Effector memory CD4-positive, alpha-beta T cell (primary cell): ENCODE data around the gene TRAPPC10.
A peak's percentile ranks its signal among the peaks of the same experiment; 100 is the strongest.

Experiments used
- DNase-seq, 3 donors: peaks; one replicate each; pipeline ENCODE4 v3.0.0-alpha.2; 2020
- H3K27ac ChIP-seq: 2 replicates; pipeline ENCODE4 v1.7.0; 2013; ENCODE audit warnings: mild to moderate bottlenecking, low read length, moderate library complexity; ENCODE audit not compliant: insufficient read depth, poor library complexity, severe bottlenecking
- H3K27me3 ChIP-seq: replicated peaks from 2 replicates; pipeline ENCODE4 v1.7.0; 2013; ENCODE audit warnings: mild to moderate bottlenecking, low read length; ENCODE audit not compliant: insufficient read depth, control insufficient read depth, poor library complexity, severe bottlenecking
- H3K36me3 ChIP-seq: 2 replicates; pipeline ENCODE4 v1.7.0; 2013; ENCODE audit warnings: mild to moderate bottlenecking, low read length, moderate library complexity; ENCODE audit not compliant: control insufficient read depth, insufficient read depth
- H3K4me1 ChIP-seq: 2 replicates; pipeline ENCODE4 v1.7.0; 2013; ENCODE audit warnings: low read length, mild to moderate bottlenecking; ENCODE audit not compliant: control insufficient read depth, insufficient read depth, poor library complexity, severe bottlenecking
- H3K4me3 ChIP-seq: 2 replicates; pipeline ENCODE4 v1.7.0; 2013; ENCODE audit warnings: low read length, low read depth, mild to moderate bottlenecking; ENCODE audit not compliant: insufficient read depth, poor library complexity, severe bottlenecking
- H3K9me3 ChIP-seq: 2 replicates; pipeline ENCODE4 v1.7.0; 2013; ENCODE audit warnings: mild to moderate bottlenecking, low read length, moderate library complexity; ENCODE audit not compliant: control insufficient read depth
- total RNA-seq, 3 donors: gene quantifications; one replicate each; lab custom pipeline; 2026; lab: John Stamatoyannopoulos, UW

The TRAPPC10 gene, protein sequence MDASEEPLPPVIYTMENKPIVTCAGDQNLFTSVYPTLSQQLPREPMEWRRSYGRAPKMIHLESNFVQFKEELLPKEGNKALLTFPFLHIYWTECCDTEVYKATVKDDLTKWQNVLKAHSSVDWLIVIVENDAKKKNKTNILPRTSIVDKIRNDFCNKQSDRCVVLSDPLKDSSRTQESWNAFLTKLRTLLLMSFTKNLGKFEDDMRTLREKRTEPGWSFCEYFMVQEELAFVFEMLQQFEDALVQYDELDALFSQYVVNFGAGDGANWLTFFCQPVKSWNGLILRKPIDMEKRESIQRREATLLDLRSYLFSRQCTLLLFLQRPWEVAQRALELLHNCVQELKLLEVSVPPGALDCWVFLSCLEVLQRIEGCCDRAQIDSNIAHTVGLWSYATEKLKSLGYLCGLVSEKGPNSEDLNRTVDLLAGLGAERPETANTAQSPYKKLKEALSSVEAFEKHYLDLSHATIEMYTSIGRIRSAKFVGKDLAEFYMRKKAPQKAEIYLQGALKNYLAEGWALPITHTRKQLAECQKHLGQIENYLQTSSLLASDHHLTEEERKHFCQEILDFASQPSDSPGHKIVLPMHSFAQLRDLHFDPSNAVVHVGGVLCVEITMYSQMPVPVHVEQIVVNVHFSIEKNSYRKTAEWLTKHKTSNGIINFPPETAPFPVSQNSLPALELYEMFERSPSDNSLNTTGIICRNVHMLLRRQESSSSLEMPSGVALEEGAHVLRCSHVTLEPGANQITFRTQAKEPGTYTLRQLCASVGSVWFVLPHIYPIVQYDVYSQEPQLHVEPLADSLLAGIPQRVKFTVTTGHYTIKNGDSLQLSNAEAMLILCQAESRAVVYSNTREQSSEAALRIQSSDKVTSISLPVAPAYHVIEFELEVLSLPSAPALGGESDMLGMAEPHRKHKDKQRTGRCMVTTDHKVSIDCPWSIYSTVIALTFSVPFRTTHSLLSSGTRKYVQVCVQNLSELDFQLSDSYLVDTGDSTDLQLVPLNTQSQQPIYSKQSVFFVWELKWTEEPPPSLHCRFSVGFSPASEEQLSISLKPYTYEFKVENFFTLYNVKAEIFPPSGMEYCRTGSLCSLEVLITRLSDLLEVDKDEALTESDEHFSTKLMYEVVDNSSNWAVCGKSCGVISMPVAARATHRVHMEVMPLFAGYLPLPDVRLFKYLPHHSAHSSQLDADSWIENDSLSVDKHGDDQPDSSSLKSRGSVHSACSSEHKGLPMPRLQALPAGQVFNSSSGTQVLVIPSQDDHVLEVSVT
- 149 to 174 (median 152) reads per million in 3 donors for total RNA-seq

DNA sequence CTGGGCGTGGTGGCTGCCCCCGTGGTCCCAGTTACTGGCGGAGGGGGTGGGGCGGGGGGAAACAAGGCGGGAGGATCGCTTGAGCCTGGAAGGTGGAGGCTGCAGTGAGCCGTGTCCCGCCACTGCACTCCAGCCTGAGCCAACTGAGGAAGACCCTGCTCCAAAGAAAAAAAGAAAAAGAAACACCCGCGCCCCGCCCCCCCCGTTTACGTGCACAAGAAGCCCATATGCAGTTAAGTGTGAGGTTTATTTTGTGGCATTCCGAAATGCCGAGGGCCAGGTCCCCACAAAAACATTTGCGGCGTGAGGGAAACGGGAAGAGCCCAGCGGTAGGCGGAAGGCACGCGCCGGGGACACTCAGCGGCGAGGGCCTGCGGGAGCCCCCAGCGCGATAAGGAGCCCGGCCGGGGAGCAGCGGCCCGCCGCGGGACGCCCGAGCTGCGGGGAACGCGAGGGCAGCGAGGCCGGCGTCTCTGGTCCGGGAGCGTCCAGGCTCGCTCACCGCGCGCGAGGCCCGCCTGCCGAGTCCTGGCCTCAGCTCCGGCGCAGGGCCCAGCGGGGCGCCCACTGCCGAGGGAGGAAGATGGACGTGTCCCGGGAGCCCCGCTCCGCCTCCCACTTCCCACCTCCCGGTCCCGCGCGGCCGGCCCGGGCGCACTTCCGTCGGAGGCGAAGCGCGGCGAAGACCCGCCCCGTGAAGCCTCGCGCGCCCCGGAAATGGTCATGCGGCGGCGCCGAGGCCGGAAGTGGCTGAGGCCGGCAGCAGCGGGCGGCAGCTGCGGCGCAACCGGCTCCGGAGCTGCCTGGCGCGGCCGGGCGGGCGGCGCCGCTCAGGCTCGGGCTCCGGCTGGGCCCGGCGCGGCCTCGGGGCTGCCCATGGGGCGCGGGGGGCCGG, at the start of gene TRAPPC10:
Gene TRAPPC10 (plus strand): TSS at position 731 of the 895 bp plus-strand sequence. CDS start 185 bp downstream, outside the sequence.
- H3K27ac ChIP-seq: peak within 1 kb of the TSS; percentile 84
- peak; percentile 61 to 72 (median 61) for DNase-seq
- peaks cover 37% of the 10 kb centered on the region for H3K4me1 ChIP-seq
- peak within 1 kb of the TSS; percentile 70 for H3K4me3 ChIP-seq
- H3K9me3 ChIP-seq: no peaks in the 10 kb centered on the region
- H3K36me3 ChIP-seq: no peaks in the 10 kb centered on the region
- H3K27me3 ChIP-seq: no peaks in the 10 kb centered on the region

DNA sequence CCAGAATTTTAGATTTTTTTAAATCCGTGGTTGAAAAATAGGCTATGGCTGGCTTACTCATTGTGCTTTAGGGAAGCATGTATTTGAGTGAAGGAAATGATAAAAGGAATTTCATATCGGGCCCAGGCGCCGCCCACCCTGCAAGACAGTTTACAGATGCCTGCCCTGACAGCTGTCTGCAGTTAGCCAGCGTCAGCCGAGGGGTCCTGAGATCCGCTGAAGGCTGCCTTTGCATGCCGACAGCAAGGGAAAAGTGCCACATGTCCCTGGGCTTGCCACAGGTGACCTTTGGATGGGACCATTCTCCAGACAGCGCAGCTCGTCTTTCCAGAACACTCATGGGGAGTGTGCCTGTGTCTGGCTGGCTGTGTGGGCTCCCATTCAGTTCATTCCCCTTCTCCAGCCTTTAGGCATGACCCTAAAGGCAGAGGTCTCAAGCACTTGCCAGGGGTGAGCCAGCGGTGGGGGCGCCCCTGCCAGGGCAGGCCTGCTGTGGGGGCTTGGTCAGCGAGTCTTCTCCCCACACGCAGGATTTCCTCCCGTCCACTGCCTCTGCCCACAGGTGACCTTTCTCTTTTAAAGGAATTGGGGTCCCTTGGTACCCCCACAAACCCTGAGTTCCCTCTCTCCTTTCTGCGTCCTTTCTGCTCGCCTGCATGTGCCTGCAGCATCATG, 46.1 kb upstream of the TRAPPC10 start:
- DNase-seq: no peak
- no peaks in the 10 kb centered on the region for H3K27me3 ChIP-seq
- no peaks in the 10 kb centered on the region for H3K9me3 ChIP-seq
- peaks cover 43% of the 10 kb centered on the region for H3K36me3 ChIP-seq
- no peak overlapping the region for H3K4me3 ChIP-seq
- no peak overlapping the region for H3K27ac ChIP-seq
- no peaks in the 10 kb centered on the region for H3K4me1 ChIP-seq

DNA sequence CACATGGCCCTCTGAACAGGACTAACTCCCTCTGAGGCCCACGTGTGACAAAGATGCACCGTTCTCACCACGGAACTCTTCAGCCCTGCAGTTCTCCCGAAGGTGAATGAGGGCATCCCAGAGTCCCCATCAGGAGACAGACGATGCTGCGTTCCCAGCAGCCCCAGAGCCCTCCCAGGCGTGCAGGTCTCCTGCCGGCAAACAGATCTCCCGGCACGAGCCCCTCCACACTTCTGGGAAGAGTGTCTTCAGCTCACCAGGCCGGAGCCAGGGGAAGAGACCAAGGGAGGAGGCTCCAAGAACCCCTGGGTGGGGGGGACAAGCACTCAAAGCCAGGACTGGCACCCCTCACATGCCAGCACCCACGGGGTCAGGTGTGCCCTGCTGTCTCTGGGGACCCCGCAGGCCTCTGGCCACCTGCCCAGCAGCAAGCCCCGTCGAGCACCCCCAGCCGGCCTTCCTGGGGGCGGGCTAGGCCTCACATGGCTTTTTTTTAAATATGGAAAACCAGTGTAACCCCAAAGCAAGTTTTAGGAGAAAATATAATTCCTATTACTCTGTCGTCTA, 45.1 kb upstream of the TRAPPC10 start:
- H3K4me1 ChIP-seq: no peaks in the 10 kb centered on the region
- H3K36me3 ChIP-seq: peaks cover 53% of the 10 kb centered on the region
- no peaks in the 10 kb centered on the region for H3K27me3 ChIP-seq
- DNase-seq: no peak
- no peak overlapping the region for H3K4me3 ChIP-seq
- no peak overlapping the region for H3K27ac ChIP-seq
- H3K9me3 ChIP-seq: no peaks in the 10 kb centered on the region

DNA sequence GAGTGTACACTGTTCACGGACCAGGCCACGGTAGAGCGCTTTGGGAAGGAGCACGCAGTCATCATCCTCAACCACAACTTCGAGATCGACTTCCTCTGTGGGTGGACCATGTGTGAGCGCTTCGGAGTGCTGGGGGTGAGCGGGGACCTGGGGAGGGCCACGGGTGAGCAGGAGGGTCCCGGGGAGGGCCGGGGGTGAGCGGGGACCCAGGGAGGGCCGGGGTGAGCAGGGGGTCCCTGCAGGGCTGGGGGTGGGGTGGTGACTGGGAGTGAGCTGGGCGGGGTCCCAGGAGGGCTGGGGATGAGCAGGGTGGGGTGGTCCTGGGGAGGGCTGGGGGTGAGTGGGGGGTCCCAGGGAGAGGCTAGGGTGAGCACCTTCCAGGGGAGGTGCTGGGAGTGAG, 44.1 kb upstream of the TRAPPC10 start:
- no peak overlapping the region for H3K27ac ChIP-seq
- H3K4me3 ChIP-seq: no peak overlapping the region
- no peaks in the 10 kb centered on the region for H3K27me3 ChIP-seq
- peaks cover 57% of the 10 kb centered on the region for H3K36me3 ChIP-seq
- no peaks in the 10 kb centered on the region for H3K4me1 ChIP-seq
- no peaks in the 10 kb centered on the region for H3K9me3 ChIP-seq
- DNase-seq: no peak

DNA sequence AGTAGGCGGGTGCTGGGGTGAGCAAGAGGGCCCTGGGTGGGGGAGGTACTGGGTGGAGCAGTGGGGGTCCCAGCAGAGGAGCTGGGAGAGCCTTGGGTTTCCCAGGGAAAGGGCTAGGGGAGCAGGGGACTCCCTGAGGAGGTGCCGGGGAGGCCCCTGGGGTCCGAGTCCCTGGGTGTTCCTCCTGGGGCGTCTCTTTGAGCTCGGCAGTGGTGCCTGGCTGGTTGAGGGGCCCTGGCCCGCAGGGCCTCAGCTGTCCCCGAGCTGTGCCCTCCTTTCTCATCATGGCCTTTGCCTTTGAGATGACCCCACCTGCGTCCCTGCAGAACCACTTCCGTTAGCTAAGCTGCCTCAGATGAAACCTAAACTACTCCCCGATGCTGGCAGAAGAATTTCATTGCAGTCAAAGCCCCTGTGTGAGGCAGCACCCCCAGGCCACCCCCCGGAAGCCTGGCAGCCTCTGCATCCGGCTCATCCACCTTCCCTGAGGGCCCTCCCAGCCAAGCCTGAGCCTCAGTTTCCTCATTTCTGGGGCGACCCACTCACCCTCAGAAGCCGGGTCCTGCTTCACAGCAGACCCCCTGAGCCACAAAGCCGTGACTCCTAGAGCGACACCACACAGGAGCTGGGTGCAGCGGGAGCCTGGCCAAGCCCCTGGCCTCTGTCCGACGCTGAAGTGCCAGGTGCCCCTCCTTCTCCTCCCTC, 43.5 kb upstream of the TRAPPC10 start:
- H3K36me3 ChIP-seq: peaks cover 58% of the 10 kb centered on the region
- no peaks in the 10 kb centered on the region for H3K27me3 ChIP-seq
- no peak for DNase-seq
- no peaks in the 10 kb centered on the region for H3K9me3 ChIP-seq
- H3K27ac ChIP-seq: no peak overlapping the region
- H3K4me1 ChIP-seq: no peaks in the 10 kb centered on the region
- no peak overlapping the region for H3K4me3 ChIP-seq

DNA sequence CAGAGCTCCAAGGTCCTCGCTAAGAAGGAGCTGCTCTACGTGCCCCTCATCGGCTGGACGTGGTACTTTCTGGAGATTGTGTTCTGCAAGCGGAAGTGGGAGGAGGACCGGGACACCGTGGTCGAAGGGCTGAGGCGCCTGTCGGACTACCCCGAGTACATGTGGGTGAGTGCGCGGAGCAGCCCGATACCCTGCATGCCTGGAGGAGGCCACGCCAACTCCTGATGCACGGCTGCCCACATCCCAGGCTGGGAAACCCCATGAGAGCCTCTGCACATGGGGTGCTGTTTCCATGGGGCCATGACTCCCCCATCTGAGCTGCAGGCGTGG, 43.0 kb upstream of the TRAPPC10 start:
- Histone ChIP-seq H3K4me3 (no peak overlapping the region), H3K36me3 (peaks cover 58% of the 10 kb centered on the region), H3K4me1 (no peaks in the 10 kb centered on the region), H3K27me3 (no peaks in the 10 kb centered on the region), H3K9me3 (no peaks in the 10 kb centered on the region), H3K27ac (no peak overlapping the region)
- DNase-seq: no peak

DNA sequence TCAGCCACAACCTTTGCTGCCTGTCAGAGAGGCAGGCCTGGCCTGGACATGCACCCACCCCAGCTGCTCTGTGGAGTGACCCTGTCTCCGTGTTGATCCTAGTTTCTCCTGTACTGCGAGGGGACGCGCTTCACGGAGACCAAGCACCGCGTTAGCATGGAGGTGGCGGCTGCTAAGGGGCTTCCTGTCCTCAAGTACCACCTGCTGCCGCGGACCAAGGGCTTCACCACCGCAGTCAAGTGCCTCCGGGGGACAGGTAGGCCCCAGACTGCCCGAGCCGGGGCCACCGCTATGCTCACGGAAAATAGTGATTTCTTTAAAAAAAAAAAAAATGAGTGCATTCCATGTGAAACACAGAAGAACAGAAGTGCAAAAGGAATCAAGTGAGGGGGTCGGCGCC, 41.6 kb upstream of the TRAPPC10 start:
- peaks cover 58% of the 10 kb centered on the region for H3K36me3 ChIP-seq

DNA sequence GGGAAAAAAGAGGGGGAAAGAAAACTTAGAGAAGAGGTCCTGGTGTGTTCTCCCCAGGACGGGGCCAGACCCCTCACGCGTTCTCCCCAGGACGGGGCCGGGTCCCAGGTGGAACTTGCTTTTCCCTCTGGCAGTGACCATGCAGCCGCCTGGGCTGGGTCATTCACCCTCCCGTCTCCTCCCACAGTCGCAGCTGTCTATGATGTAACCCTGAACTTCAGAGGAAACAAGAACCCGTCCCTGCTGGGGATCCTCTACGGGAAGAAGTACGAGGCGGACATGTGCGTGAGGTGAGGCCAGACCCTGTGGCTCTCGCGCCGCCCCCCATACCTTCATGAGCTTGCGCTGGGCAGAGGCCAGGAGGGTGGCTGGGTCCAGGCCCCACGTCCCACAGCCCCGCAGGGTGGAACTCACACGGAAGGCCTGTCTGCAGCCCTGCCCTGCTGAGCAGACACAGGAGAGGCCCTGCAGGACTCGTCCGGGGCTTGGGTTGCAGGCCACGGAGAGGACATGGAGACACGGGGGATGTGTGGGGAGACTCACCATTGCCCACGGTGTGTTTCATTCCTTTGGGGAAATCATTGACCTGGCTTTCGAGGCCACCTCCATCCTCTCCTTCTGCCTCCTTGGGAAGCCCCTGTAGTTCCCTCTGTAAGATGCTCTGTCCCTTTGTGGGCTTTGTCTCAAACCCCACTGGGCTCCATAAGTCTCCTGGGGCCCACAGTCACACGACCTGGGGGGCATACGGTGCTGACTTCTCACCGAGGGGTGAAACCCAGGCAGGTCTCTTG, 40.7 kb upstream of the TRAPPC10 start:
- no peak for DNase-seq

More for the DNA sequence above, 41.6 kb upstream of the TRAPPC10 start:
- Histone ChIP-seq H3K9me3 (no peaks in the 10 kb centered on the region), H3K4me1 (no peaks in the 10 kb centered on the region), H3K27ac (no peak overlapping the region), H3K4me3 (no peak overlapping the region), H3K27me3 (no peaks in the 10 kb centered on the region)
- DNase-seq: no peak

More for the DNA sequence above, 40.7 kb upstream of the TRAPPC10 start:
- Histone ChIP-seq H3K4me3 (no peak overlapping the region), H3K9me3 (no peaks in the 10 kb centered on the region), H3K4me1 (no peaks in the 10 kb centered on the region), H3K27me3 (no peaks in the 10 kb centered on the region), H3K36me3 (peaks cover 51% of the 10 kb centered on the region), H3K27ac (no peak overlapping the region)
